Endothelial cell of umbilical vein (primary cell): ENCODE data around the gene PKDCC. TPM values are rescaled to one million over a fixed set of nuclear protein-coding genes. Genes with fewer than 3 reads are reported as not detected.

Experiments used
- BruUV-seq: library from RNA; stranded (reverse); fragments of 400-500 nt; replicated peaks from 2 replicates; lab custom pipeline; 2021; lab: Mats Ljungman, UMichigan
- CTCF ChIA-PET: fragments of 300-600, 350-600 bp; sonication (Branson Sonifier 250); formaldehyde crosslinking; loops from one replicate; lab custom pipeline; 2021; ENCODE audit warnings: antibody characterized with exemption, inconsistent platforms; lab: Charles Lee
- POLR2A ChIA-PET: fragments of 300-600, 350-600 bp; sonication (Branson Sonifier 250); formaldehyde crosslinking; loops from one replicate; lab custom pipeline; 2021; ENCODE audit warnings: antibody characterized with exemption, inconsistent platforms; lab: Charles Lee
- DNase-seq: peaks from one replicate; pipeline ENCODE4 v3.0.0-alpha.2; 2011; ENCODE audit warnings: low read depth, low spot score
- FAIRE-seq: peaks from 2 replicates; lab custom pipeline; 2011; peaks lifted over from hg19 to GRCh38; lab: Jason Lieb, UNC
- H2AFZ ChIP-seq: 2 replicates; pipeline ENCODE4 v1.6.0; 2012; ENCODE audit warnings: low read depth, low read length, control low read depth, inconsistent platforms
- H3K27ac ChIP-seq: 2 replicates; pipeline ENCODE4 v1.5.1; 2011; ENCODE audit warnings: low read depth, mild to moderate bottlenecking, control low read depth, low read length, moderate library complexity; ENCODE audit not compliant: insufficient read depth
- H3K27me3 ChIP-seq, 2 experiments: 2 replicates each; pipeline versions ENCODE4 v1.6.0 to v1.6.1; 2011; ENCODE audit warnings: low read length in 2 of 2, mixed read lengths in 1 of 2; ENCODE audit not compliant: control insufficient read depth in 2 of 2, insufficient read depth in 2 of 2
- H3K36me3 ChIP-seq, 2 experiments: 2 replicates in 1 of 2; 3 replicates in 1 of 2; pipeline ENCODE4 v1.5.1; 2011; ENCODE audit warnings: low read length in 2 of 2, mild to moderate bottlenecking in 1 of 2, moderate library complexity in 1 of 2; ENCODE audit not compliant: control insufficient read depth in 2 of 2, insufficient read depth in 2 of 2; ENCODE audit errors: extremely low read depth in 1 of 2
- H3K4me1 ChIP-seq: 3 replicates; pipeline ENCODE4 v1.5.1; 2011; ENCODE audit warnings: mild to moderate bottlenecking, low read length; ENCODE audit not compliant: control insufficient read depth, insufficient read depth; ENCODE audit errors: extremely low read depth
- H3K4me2 ChIP-seq: 2 replicates; pipeline ENCODE4 v1.6.1; 2011; ENCODE audit warnings: low read length, control low read depth, mixed read lengths; ENCODE audit not compliant: insufficient read depth
- H3K4me3 ChIP-seq, 3 experiments: fragments of 200-600 bp in 1 of 3; sonication (generic), shearing (Covaris generic) in 1 of 3; replicated peaks in 1 of 3; 2 replicates each; pipeline ENCODE4 v1.5.1; 2011 to 2016; ENCODE audit warnings: control low read depth in 3 of 3, low read length in 3 of 3, mild to moderate bottlenecking in 2 of 3, inconsistent platforms in 1 of 3, low read depth in 1 of 3, moderate library complexity in 1 of 3; ENCODE audit not compliant: insufficient read depth in 1 of 3
- H3K79me2 ChIP-seq: 2 replicates; pipeline ENCODE4 v1.6.0; 2012; ENCODE audit warnings: low read length, inconsistent platforms; ENCODE audit not compliant: control insufficient read depth, insufficient read depth
- H3K9ac ChIP-seq: replicated peaks from 2 replicates; pipeline ENCODE3; 2011; ENCODE audit warnings: low read length, control low read depth; ENCODE audit not compliant: insufficient read depth; ENCODE audit errors: extremely low read depth
- H3K9me1 ChIP-seq: replicated peaks from 3 replicates; pipeline ENCODE4 v1.6.0; 2011; ENCODE audit warnings: mild to moderate bottlenecking, low read length; ENCODE audit not compliant: control insufficient read depth, insufficient read depth; ENCODE audit errors: extremely low read depth
- H3K9me3 ChIP-seq: replicated peaks from 2 replicates; pipeline ENCODE4 v1.5.1; 2012; ENCODE audit warnings: low read length, inconsistent platforms; ENCODE audit not compliant: control insufficient read depth, insufficient read depth
- H4K20me1 ChIP-seq: replicated peaks from 2 replicates; pipeline ENCODE3; 2011; ENCODE audit warnings: mild to moderate bottlenecking, low read length; ENCODE audit not compliant: control insufficient read depth, insufficient read depth; ENCODE audit errors: extremely low read depth
- FOS ChIP-seq: IDR thresholded peaks from 2 replicates; pipeline ENCODE4 v1.6.1; 2011; ENCODE audit warnings: mild to moderate bottlenecking, low read length, moderate library complexity, borderline replicate concordance; ENCODE audit not compliant: insufficient read depth
- MYC ChIP-seq: IDR thresholded peaks from one replicate; pipeline ENCODE4 v1.6.1; 2011; ENCODE audit warnings: mild to moderate bottlenecking, low read depth, low read length
- dilution Hi-C: fragments of 300-500 bp; cut with MboI; formaldehyde crosslinking; loops from one replicate; pipeline ENCODE4 v1.15.0; 2019; ENCODE audit warnings: low sequenced_read_pairs; ENCODE audit not compliant: extremely low pct_ligation_motif_present
- intact Hi-C: fragments of 100-400 bp; cut with micrococcal nuclease; formaldehyde crosslinking; loops from one replicate; pipeline ENCODE4 v1.10.0; 2022
- polyA plus RNA-seq, 4 experiments: library from polyadenylated mRNA; depleted of rRNA in 3 of 4; stranded (reverse) in 3 of 4; unstranded in 1 of 4; fragments of >200 nt; gene quantifications; 2 replicates each; pipeline versions ENCODE4 v1.2.1 to v1.2.3, GENCODE V29; 2011 to 2012; ENCODE audit warnings: missing spikeins in 1 of 4
- total RNA-seq: library from RNA; stranded (reverse); gene quantifications from 2 replicates; pipeline ENCODE4 v1.2.3, GENCODE V29; 2021
- TF ChIP-seq, protein P1 (sequence below): IDR thresholded peaks from 2 replicates; pipeline ENCODE4 v1.6.1; 2011; ENCODE audit not compliant: insufficient read depth, insufficient read length

PKDCC gene
- total and polyA plus RNA-seq, 2 donors (not counting 3 experiments of a cell fraction or from before 2014, with no cell fraction given), result 3.0 to 5.9 TPM

DNA sequence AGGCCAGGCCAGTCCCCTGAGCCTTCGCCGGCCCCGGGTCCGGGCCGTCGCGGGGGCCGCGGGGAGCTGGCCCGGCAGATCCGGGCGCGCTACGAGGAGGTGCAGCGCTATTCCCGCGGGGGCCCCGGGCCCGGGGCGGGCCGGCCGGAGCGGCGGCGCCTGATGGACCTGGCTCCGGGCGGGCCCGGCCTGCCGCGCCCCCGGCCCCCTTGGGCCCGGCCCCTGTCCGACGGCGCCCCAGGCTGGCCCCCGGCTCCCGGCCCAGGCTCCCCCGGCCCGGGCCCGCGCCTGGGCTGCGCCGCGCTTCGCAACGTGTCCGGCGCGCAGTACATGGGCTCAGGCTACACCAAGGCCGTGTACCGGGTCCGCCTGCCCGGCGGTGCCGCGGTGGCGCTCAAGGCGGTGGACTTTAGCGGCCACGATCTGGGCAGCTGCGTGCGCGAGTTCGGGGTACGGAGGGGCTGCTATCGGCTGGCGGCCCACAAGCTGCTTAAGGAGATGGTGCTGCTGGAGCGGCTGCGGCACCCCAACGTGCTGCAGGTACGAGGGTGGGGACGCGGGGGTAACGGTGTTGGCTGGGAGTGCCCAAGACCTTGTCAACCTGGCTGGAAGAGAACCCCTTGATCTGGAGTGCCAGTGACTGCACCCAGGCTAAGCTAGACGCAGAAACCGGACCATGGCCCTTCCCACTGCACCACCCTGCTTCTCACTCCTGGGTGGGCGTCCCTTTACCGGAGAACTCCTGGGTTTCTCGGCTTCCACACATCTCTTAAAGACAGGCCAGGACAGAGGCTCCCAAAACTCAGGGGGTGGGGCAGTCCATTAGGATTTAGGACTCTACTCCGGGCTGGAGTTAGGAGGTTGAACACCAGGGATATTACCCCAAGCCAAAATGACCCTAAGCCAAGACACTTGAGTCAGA lies 739 bp downstream of the PKDCC start:
- Histone ChIP-seq H2AFZ (peak overlapping the region; percentile 81), H3K4me3 (peak overlapping the region in 2 of 3 experiments; percentile 33 to 58), H3K9ac (no peak overlapping the region), H3K27ac (no peak overlapping the region), H3K9me1 (no peaks in the 10 kb centered on the region), H3K36me3 (no peaks in the 10 kb centered on the region), H3K79me2 (no peaks in the 10 kb centered on the region), H3K4me2 (peak overlapping the region; percentile 65), H3K4me1 (peaks cover 9% of the 10 kb centered on the region), H3K9me3 (no peaks in the 10 kb centered on the region), H4K20me1 (no peaks in the 10 kb centered on the region), H3K27me3 (peaks cover 14 to 21% of the 10 kb centered on the region in 2 experiments)
- dilution Hi-C loops (no loop called here), intact Hi-C loops (loop anchor here (1.0 to 2.0 kb wide), 2 partner anchors 12 to 38 kb away; no protein-coding TSS in a partner anchor)
- ChIA-PET POLR2A (interaction anchor here (1.1 to 2.0 kb wide), 2 partner anchors 23 to 82 kb away, joined by 4 to 5 read pairs; no protein-coding TSS in a partner anchor), CTCF (interaction anchor here (0.8 to 3.2 kb wide), 7 partner anchors 15 to 195 kb away, joined by 3 to 11 read pairs (median 5); no protein-coding TSS in a partner anchor)
- FAIRE-seq, result peak; percentile 44
- DNase-seq, result peak; percentile 27
- TF ChIP-seq FOS (no peak), MYC (no peak)
- TF ChIP-seq, protein P1, sequence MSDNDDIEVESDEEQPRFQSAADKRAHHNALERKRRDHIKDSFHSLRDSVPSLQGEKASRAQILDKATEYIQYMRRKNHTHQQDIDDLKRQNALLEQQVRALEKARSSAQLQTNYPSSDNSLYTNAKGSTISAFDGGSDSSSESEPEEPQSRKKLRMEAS, result no peak
- no TSS peak for BruUV-seq
